ENCODE data around the gene FPGS.

The FPGS gene

DNA sequence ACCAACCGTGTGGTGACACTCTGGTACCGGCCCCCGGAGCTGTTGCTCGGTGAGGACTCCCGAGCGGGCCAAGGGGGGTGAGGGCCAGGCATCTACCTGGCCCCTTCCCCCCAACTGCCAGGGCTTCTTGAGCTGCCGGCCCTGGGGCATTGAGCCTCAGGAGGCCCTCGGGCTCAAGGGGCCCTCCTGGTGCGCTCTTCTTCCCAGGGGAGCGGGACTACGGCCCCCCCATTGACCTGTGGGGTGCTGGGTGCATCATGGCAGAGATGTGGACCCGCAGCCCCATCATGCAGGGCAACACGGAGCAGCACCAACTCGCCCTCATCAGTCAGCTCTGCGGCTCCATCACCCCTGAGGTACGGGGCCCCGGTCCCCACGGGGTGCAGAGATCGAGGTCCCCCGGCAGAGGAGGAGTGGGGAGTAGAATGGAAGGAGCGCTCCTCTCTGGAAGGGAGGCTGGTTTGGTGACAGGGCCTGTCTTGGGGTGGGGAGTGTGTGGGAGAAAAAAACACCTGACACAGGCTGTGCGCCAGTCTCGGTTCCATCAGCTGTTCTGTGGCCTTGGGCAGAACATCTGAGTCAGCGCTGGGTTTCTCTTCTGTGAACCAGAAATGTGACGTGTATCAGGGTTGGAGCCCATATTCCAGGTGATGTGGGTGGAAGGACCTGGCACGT is 14.2 kb upstream of the FPGS start:
- peak; percentile 81 for DNase-seq

DNA sequence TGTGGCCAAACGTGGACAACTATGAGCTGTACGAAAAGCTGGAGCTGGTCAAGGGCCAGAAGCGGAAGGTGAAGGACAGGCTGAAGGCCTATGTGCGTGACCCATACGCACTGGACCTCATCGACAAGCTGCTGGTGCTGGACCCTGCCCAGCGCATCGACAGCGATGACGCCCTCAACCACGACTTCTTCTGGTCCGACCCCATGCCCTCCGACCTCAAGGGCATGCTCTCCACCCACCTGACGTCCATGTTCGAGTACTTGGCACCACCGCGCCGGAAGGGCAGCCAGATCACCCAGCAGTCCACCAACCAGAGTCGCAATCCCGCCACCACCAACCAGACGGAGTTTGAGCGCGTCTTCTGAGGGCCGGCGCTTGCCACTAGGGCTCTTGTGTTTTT is 13.5 kb upstream of the FPGS start:
- no peak for DNase-seq

DNA sequence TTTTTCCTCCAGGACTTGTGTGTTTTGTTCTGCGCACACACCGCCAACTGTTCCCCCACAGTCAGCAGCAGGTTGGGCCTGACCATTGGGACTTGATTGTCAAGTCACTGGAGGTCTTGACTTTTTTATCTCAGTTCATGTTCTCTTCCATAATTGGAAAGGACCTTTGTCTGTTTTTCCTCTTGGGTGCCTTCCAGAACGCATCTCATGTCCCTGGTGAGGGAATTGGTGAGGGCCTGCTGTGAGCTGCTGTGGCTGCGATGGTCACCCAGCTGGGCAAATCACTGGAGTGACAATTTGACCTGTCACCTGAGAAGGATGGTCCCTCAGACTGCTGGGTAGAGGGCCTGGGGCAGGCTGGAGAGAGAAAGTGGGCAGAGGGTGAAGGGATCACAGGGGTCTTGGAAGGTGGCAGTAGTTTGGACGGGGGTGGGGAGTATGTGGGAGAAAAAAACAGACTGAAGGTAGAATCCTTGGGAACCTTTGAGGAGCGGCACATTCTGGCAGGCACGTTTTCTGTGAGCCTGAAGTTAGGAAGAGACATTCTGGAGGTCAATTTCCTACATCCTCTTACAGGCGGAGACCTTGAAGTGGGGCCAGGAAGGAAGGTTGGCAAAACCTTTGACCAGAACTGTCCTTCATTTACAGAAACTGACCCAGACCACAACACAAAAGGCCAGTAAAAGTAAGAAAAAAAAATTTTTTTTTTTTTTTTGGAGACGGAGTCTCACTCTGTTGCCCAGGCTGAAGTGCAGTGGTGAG is 12.4 kb upstream of the FPGS start:
- no peak for DNase-seq

DNA sequence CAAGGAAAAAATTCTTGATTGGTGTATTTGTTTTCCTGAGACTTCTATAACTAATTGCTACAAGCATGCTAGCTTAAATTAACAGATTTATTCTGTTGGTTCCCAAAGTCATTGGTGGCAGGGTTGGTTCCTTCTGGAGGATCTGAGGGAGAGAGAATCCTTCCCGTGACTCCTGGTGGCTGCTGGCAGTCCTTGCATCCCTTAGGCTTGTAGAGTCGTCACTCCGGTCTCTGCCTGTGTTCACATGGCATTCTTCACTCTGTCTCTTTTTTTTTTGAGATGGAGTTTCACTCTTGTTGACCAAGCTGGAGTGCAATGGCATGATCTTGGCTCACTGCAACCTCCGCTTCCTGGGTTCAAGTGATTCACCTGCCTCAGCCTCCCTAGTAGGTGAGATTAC is 11.6 kb upstream of the FPGS start:
- no peak for DNase-seq

DNA sequence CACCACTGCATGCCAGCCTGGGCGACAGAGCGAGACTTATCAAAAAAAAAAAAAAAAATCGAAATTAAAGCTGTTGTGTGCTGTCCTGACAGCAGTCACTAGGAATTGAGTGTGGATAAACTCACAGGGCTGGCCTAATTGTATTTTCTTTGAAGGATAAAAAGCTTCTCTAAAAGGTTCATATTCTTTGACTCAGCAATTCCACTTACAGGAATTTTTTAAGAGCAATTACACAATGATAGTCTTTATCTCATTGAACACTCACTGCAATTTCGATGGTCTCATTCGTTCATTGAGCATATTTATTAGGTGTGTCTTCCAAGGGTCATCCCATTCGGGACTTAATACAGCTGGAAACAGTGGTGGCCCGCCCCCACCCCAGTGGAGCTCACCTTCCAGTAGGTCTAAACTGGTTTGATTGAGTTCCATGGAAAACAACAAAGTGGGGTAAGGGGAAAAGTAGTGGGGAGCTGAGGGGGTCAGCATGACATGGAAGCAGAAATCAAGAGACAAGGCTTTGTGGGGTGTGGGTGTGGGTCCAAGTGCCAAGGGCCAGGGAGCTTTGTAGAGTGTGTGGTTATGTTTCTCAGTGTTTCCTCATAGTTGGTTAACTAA is 10.2 kb upstream of the FPGS start:
- no peak for DNase-seq

DNA sequence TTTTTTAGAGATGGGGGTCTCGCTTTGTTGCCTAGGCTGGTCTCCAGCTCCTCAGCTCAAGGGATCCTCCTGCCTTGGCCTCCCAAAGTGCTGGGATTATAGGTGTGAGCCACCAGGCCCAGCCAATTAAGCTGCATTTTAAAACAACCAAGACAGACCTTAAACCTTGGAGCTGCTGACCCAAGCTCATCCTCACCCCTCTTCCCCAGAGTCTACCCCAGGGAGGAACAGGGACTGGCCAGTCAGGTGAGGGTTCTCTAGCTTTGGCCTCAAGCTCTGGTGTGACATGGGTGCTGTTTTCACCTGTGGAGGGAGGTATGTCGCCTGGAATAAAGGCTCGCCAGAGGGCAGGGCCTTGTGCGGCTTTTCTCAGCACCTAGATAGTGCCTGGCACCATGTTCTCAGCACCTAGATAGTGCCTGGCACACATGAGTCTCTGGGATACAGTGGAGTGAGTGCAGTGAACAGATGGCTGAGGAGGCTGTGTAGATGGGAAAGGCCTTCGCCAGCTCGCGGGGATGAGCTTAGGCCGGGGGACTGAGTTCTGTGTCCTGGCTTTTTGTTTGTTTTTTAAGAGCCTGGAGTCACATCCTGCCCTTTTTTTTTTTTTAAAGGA is 9.5 kb upstream of the FPGS start:
- no peak for DNase-seq

DNA sequence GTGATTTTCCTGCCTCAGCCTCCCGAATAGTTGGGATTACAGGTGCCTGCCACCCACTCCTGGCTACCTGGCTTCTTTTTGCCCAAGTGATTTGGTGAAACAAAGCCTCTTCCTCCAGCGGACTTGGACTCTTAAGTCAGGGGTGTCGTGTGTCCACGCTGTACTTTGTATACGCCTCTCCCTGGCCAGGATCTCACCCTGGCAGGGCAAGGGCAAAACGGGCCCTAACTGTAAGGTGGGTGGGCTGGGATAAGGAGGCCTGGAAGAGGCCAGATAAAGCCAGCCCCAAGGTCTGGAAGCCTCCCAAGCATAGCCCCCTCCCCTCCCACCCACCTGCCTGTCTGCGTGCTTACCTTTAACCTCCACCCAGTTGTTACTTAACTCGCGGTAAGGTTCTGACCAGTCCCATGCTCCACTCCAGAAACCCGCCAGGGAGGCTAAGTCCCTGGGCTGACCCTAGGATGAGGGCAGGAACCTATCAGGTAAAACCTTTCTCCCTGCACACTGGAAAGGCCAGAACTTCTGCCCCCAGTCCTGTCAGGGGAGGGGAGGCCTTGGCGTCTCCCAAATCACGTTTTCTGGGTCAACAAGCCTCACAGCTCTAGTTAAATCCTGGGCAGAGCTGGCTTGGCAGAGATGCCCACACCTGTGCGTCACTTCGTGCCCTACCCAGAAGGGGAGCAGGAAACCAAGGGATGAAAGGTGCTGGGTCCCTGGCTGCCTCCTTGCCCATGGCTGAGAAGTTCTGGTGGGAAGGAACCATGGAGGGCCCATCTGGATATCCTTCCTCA is 8.5 kb upstream of the FPGS start:
- DNase-seq, result no peak

DNA sequence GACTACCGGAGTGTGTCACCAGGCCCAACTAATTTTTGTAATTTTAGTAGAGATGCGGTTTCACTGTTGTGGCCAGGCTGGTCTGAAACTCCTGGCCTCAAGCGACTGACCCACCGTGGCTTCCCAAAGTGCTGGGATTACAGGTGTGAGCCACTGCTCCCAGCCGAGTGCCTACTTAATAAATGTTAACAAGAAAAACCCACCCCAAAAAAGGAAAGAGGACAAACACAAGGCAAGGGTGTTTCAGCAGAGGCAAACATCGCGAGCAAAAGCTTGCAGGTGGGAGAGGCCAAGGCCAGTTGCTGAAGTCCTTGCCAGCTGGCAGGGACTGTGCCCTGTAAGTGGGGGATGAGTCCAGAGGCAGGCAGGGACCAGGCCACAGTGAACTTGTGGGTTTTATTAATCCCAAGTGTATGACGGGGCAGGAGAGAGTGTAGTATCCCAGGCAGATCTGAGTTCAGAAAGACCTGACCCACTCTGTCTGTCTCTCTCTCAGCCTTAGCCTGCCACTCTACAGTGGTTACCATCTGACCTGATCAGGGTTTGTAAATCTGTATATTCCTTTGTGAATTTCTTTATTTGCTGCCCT is 6.4 kb upstream of the FPGS start:
- no peak for DNase-seq

DNA sequence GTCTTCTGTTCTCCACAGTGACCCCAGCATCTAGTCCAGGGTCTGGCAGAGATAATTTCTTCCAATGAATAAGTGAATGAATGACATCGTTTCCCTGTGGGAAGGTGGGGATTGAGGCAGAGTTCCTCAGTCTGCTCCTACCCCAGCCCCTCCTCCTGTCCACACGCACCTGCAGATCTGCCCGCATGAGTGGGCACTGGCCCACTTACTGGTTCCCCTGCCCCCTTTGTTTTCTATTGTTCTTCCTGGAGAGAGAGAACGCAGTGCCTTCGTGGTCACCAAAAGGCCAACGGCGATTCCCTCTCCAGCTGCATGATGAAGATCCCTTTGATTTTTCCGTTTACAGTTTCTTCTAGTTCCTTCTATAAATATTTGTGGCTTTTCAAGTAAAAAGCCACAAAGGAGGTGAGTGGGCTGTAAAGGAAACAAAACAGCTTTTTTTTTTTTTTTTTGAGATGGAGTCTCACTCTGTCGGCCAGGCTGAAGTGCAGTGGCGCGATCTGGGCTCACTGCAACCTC is 5.8 kb upstream of the FPGS start:
- DNase-seq, result no peak

DNA sequence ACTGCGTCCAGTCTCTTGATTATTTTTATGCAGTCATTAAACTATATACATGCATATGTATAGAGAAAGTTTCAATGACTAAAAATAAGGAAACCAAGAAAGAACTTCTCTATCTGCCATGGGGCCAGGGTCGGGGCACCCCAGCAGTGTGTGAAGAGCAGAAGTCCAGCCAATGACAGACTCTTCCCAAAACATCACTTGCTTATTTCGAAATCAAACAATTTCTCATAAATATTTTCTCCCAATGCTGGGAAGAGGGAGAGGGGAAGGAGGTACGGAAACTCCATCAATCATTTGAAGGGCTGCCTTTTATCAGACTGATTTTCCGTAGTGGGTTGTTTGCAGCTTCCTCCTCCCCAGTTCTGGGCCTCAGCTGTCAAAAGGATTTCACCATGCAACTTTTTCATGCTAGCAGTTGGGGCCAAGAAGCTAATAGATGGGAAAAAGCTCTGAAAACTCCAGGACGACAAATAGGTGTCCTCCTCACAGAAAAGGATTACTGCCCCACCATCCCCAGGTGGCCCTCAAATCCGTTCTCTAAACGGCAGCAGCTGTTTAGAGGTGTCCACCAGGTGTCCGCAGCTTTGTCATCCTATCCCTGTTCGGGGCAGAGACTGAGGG is 617 bp upstream of the FPGS start:
- no peak for DNase-seq

DNA sequence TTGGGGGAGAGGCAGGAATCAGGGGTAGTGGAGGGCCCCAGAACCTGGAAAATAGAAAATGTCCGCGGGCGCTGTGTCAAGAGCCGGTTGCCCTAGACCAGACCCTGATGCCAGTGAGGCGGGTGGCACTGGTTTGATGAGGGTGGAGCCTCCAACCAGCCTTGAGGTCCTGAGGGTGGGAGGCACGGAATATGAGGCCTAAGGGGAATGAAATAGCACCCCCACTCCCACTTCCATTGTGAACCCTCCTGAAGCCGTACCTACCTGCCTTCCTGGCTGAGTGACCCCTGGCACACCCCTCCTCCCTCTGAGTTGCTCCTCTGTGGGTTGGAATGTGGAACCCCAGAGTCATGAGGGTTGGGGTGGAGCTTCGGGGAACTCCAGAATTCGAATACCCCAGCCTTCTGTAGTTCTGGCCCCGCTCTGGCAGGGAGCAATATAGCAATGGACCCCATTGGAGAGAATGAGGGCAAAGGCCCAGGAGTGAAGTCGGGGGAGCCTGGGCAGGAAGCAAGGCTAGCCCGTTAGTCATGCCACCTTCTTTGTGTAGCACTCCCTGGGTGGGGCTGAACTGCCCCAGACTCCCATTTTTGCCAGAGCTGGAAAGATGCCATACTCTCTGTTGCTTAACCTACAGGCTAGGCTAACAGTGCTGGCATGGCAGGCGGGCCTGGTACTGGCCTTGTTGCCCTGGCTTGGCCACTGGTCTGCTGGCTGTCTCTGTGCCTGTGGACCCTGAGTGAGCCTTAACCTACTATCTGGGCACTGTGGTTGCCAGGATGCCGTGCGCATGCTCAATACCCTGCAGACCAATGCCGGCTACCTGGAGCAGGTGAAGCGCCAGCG is 1.0 kb downstream of the FPGS start:
- DNase-seq, result peak; percentile 36

DNA sequence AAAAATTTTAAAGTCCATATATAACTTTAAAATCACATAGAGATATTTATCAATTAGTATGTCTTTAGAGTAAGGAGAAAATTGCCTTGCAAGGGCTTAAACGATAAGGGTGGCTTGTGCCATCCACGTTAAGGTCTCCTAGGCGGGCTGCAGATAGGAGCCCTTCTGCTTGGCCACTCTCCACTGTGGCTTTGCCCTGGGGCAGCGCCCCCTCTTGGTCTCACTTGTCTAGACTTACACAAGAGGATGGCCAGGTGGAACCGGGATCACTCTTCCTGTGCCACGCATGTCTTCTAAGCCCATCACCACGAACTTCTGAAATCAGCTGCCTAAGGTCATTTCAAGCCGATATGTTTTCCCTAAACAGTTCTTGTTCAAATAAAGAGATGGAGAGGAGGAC is 2.9 kb downstream of the FPGS start:
- DNase-seq, result peak; percentile 37

DNA sequence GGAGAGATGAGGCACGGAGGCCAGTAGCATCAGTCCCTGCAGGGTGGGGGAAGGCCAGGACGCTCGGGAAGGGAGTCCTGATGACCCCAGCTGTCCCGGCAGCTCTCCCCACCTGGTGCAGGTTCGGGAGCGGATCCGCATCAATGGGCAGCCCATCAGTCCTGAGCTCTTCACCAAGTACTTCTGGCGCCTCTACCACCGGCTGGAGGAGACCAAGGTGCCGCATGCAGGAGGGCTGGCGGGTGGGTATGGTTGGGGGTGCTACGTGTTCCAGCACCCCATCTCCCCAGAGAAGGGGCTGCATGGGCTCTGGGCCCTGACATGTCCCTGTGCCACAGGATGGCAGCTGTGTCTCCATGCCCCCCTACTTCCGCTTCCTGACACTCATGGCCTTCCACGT is 4.2 kb downstream of the FPGS start:
- no peak for DNase-seq

DNA sequence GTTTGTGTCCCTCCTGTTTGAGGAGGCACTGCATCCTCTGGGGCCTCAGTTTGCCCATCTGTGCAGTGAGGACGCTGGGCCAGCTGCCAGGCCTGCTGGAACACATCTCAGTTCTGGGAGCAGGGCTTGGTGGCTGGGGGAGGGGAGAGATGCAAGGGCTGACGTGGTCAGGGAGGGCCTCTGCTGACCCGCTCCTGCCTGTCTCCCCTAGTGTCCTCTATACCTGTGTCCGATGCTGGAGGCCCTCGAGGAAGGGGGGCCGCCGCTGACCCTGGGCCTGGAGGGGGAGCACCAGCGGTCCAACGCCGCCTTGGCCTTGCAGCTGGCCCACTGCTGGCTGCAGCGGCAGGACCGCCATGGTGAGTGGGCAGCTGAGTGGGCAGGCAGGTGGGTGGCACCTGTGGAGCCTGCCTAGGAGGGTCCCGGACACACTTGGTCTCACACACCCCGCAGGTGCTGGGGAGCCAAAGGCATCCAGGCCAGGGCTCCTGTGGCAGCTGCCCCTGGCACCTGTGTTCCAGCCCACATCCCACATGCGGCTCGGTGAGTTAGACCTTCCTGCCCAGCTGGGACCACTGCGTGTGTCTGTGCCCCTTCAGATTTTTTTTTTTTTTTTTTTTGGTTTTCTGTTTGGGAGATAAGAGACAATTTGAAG is 5.8 kb downstream of the FPGS start:
- no peak for DNase-seq

DNA sequence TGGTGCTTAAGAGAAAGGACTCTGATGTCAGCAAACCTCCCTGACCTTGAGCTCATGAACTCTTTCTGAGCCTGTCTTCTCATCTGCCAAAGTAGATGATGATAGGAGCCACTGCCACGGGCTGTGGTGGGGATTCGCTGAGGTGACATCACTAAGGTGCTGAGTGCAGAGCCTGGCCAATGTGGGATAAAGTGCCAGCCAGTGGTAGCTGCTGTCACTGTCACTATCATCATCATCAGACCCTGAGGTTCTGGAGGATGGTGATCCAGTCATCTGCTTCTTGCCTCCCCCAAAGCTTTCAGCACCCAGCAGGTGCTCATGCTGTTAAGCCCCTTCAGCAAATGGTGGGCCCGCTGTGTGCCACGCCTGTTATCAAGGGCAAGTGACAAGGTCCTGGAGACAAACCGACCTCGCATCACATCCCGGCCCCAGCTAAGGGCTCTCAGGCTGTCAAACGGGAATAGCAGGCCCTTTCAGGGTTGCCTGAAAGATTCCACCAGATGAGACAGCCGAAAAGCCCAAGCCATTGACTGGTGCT is 6.4 kb downstream of the FPGS start:
- no peak for DNase-seq

DNA sequence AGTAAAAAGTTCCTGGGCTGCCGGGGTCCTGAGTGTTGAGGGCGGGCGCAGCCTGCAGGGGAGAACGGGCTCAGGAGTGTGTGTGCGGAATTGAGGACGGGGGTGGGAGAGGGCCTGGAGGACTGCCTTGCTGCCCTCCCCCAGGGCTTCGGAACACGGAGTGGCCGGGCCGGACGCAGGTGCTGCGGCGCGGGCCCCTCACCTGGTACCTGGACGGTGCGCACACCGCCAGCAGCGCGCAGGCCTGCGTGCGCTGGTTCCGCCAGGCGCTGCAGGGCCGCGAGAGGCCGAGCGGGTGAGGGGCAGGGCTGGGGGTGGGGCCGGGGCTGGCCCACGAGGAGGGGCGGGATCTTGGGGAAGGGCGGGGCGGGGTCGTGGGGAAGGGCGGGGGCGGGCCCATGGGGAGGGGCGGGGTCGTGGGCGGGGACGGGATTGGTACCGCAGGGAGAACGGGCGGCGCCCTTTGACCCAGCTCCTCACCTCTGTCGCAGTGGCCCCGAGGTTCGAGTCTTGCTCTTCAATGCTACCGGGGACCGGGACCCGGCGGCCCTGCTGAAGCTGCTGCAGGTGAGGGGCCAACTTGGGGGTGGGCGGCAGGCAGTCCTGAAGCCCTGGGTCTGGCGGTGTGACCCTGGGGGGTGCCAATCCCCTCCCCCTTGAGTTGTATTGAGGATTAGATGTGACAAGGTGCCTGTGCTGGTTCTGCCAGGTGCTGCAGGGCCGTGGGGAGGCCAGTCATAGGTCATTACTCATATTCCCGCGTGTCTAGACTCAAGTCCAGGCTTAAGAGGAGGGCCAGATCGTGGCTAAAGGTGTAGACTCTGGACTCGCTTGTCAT is 7.1 kb downstream of the FPGS start:
- no peak for DNase-seq

DNA sequence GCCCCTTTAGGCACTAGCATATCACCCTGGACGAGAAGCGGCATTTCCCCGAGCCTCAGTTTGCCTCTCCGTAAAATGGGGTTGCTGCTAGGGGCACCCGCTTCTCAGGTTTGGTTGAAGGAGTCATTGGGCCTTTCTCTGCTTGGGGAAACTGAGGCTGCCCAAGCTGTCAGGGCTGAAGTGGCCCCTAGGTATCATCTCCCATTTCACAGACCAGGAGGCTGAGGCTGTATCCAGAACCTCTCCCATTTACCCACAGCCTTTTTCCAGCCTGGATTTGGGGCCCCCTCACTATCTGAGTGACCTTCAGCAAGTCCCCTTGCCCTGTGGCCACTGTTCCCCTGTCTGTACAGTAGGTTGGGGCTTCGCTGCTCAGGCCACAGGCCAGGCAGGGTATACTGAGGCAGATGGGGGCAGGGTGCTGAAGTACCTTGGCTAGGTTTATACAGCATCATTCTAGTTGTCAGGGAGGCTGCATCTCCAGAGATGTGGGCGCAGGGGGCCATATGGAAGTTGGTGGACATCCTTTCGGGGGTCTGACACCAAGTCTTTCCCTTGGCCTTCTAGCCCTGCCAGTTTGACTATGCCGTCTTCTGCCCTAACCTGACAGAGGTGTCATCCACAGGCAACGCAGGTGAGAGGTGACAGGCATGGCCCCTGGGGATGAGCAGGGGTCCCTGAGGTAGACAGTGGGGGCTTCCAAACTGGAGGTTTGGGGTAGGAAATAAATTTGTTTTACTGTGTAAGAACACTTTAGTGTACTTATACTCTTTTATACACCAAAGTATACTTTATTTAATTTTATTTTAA is 7.9 kb downstream of the FPGS start:
- DNase-seq, result no peak

DNA sequence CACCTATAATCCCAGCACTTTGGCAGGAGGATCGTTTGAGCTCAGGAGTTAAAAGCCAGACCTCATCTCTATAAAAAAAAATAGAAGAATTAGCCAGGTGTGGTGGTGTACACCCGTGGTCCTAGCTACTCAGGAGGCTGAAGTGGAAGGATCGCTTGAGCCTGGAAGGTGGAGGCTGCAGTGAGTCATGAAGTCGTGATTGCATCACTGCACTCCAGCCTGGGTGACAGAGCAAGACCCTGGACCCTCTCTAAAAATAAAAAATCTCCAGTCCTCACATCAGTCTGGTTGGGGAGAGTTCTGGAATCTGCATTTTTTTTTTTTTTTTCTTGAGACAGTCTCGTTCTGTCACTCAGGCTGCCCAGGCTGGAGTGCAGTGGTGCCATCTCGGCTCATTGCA is 9.3 kb downstream of the FPGS start:
- DNase-seq, result no peak

Measured in stimulated activated CD4-positive, alpha-beta T cell treated with anti-CD3 and anti-CD28 coated beads, Interleukin-4, amount 100 ng/mL, for 24 hours (primary cell).